Activated T-cell treated with anti-CD3 and anti-CD28 coated beads for 48 hours (primary cell): ENCODE data around the gene NEMP1.
"Not testable (repeated sequence)": the region's sequence is repeated elsewhere in the genome, so short reads cannot be mapped to it uniquely, and the experiment has no call there.

ENCODE experiments used
- DNase-seq: peaks from one replicate; pipeline ENCODE4 v3.0.0-alpha.2; 2020; ENCODE audit warnings: low read depth

Gene NEMP1

DNA sequence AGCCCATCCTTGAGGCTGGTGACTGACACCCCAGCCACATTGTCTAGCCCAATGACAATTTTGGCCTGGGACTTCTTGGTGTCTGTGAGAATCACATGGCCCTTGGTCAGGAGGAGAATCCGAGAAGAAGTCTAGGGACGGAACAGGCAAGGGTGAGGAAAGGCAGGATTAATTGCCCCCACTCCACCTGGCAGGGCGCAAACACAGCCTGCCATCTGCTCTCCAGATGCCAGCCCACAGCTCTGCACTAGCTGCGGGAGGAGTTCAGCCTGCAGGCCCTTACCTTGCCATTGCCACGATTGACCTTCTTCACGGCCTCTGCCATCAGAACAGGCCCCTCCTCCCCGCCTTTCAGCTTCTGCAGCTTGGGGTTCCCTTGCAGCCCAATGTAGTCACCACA is 49.1 kb downstream of the NEMP1 start:
- no peak for DNase-seq

DNA sequence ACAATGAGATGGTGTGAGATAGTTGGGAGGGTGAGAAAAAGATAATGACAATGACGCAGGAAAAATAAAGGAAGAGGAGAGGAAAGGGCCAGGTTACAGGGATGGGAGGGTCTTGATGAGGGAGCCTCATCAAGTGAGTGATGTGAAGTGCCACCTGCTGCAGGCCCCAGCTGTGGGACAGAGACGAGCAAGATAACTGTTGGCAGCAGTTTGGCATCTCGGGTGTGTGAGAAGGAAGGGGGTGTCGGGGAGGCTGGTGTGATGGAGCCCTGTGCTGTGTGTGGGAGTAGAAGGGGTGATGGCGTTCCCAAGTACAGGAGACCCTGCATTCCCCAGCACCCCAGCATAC is 50.8 kb downstream of the NEMP1 start:
- DNase-seq: no peak

DNA sequence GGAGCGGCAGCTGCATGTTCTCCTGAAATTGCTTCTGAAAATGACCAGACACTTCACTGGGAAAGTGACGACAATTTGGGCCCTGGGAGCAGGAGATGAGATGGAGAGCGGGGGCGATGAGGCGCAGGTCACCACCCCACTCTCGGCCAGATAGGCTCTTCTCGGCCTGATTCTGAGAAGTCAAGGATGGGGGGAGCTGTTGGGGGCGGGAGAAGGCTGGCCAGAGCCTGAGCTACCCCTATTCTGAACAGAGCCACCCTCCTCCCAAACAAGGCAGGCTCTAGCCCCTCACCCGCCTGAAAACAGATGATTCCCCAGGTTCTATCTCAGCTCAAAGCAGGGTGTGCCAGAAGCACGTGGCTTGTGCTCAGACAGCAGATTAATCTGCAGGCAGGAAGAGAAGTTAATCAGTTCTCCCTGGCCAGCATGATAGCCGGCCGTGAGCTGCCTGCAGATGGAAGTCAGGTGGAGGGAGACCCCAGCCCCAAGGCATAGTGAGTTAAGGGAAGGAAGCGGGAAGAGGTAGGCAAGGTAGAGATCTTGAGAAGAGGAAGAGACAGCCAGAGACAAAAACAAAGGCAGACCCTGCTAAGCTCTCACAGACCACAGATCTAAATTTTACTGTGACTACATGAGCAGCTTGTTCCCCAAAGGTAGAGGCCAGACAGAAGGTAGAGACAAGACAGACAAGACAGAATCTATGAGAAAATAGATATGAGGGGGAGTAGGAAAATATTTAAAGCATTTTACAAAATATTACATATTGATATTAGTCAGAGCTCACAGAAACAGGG is 51.4 kb downstream of the NEMP1 start:
- no peak for DNase-seq

DNA sequence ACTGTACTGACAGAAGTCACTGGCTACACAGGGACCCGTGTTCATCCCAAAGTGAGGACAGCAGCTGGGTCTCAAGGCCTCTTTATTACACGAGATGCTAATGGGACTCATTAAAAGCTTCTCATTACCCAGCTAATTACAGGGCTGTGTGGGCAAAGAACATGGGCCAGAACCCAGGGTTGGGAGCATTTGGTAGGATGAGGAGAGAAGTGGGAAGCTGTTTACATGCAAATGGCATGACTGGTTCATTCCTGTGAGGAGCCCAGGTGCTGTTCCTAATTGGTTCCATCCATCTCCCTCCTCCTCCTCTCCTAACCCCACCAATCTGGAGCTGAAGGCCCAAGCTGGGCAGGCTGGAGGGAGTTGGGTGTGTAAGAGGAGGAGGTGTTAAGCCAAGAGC is 53.4 kb downstream of the NEMP1 start:
- no peak for DNase-seq

DNA sequence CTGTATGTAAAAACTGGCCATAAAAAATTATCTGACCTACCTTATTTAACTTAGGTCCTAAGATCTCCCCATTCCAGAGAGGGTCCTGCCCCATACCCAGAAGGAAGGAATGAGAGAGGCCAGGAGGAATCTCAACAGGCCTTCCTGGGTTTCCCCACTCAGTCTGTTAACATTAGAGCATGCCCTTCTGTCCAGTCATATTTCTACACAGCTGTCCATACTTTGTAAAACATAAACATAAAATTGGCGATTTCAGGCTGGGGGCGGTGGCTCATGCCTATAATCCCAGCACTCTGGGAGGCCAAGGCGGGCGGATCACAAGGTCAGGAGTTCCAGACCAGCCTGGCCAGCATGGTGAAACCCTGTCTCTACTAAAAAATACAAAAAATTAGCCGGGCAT is 56.3 kb downstream of the NEMP1 start:
- DNase-seq: not testable (repeated sequence)

DNA sequence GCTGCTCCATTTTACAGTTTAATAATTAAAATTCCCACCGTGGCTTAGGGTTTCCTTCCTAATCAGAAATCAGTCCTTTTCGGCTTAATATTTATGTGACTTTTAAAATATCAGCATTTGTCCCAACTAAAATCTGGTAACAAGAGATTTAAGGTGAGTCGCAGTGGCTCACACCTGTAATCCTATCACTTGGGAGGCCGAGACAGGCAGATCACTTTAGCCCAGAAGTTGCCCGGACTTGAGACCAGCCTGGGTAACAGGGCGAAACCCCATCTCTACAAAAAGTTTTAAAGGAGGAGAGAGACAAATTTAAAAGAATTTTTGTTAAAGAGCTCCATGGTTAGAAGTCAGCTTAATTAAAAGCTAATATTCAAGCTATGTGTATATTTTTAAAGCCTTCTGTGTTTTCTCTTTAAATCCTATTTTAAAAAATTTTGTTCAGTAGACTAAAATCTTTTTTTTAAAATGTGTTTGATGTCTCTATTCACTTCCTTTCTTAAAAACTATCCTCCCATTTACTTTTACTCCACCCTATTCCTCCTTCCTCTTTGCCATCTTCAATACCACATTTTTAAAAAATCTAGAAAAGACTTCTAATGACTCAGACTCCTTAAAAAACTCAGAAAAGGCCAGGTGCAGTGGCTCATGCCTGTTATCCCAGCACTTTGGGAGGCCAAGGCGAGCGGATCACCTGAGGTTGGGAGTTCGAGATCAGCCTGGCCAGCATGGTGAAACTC is 58.4 kb downstream of the NEMP1 start:
- DNase-seq: no peak

DNA sequence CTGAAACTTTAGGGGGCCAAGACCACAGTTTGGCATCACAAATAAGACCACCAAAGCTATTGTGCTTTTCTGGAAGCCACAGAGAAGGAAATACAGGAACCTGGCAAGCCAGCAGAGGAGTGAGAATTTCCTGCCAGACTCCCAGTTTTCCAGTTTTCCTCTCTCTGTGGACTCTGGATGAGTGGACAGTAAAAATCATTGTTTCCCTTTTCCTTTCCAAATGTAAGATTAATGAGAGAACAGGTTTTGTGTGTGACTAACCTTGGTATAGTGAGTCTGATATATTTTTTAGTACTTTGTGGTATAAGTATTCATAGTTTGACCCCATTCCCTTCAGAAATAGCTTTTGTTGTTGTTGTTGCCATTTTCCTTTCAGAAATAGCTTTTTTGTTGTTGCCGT is 59.7 kb downstream of the NEMP1 start:
- DNase-seq: no peak

DNA sequence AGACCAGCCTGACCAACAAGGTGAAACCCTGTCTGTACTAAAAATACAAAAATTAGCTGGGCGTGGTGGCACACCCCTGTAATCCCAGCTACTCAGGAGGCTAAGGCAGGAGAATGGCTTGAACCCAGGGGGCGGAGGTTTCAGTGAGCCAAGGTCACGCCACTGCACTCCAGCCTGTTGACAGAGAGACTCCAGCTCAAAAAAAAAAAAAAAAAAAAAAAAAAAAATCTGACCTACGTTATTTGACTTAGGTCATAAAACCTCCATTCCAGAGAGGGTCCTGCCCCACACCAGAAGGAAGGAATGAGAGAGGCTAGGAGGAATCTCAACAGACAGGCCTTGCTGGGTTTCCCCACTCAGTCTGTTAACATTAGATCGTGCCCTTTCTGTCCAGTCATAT is 60.2 kb downstream of the NEMP1 start:
- not testable (repeated sequence) for DNase-seq

DNA sequence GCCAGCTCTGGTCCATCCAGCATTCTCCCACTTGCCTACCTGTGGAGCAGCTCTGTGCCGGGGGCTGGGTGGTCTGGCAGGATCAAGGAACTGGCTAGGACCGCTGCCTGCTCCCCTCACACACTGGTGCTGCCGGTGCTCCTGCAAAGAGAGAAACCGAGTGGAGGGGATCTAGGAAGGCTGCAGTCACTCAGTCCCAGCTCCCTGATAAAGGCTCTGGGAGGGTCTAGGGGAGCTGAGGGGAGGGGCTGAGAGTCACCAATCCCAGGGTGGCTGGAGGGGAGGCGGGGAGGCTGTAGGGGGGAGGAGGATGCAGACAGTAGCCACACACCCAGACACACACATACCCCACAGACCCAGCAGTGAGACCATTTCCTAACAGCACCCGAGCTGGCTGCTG is 62.2 kb downstream of the NEMP1 start, which contains the start of gene TAC3:
TAC3 (minus strand) TSS at position 182 of the 400 bp plus-strand sequence. CDS start 732 bp downstream, outside the sequence.
- no peak for DNase-seq

DNA sequence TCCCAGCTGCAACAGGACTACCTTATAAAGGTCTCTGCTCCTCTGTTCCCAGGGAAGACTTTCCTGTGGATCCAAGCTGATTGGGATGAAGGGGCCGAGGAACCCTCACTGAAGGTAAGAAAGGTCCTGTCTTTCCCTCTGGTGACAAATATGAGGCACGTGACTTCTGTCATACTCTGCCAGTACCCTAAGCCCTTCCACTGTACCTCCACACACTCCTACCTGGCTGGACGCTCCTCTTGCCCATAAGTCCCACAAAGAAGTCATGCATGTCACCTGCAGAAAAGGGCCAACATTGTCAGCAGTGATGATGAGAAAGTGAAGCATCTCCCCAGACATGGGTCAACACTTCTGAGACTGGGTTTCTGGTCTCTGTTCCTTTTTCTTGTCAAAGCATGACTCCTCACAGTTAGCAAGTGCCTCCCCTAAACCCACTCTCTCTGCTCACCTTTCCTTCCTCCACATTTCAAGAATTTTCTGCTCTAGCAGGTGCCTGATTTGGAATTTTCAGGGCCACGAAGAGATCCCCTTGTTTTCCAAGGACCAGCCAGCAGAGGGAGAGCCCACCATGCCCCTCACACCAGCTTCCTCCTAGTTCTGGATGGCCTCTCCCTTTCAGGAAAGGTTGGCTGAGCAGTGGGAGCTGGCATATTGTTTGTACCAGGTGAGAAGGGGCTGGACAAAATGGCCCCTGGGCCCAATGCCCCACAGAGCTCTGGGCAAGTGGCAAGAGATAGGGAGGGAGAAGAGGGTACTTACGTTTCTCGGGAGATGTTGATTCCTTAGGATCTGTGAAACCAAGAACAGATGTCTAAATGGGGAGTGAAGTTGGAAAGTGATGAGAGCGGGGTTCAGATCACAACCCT is 65.8 kb downstream of the NEMP1 start:
- no peak for DNase-seq

DNA sequence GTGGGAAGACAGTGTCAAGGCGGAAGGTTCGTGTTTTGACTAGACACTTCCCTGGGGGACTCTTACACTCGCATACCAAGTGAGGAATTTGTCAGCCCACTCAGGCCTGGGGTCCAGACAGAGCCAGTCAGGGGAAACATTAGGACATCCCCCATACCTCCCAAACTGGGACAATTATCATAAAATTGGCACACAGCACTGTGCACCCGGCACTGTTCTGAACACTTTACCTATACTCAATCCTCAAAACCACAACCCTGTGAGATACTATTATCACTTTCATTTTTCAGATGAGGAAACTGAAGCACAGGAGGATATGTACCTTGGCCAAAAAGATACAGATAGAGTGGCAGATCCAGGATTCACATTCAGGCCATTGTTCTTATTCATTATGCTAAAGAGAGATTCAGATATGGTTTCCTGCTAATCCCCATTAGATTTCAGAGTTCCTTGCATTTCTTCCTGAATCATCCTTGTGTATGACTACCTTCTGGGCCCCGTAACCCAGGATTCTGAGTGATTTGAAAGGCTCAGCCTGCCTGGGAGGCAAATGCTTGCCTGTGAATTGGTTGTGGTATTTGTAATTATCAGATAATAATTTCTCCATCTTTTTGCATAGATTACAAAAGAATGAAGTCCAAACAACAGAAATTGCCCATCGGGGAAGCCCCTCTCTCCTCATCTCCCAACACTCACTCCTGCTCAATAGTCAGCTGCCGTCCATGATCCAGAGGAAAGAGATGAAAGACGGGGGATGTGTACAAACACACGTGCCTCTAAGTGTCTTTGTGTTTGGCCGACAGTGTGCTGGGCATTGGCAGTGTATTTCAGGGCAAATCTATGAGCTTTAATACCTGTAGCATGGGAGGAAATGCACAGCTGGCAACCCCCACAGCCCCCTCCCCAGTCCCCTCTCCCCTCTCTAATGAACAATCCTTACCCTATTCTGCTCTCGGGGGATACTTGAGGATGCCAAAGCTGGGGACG is 66.9 kb downstream of the NEMP1 start:
- DNase-seq: no peak

DNA sequence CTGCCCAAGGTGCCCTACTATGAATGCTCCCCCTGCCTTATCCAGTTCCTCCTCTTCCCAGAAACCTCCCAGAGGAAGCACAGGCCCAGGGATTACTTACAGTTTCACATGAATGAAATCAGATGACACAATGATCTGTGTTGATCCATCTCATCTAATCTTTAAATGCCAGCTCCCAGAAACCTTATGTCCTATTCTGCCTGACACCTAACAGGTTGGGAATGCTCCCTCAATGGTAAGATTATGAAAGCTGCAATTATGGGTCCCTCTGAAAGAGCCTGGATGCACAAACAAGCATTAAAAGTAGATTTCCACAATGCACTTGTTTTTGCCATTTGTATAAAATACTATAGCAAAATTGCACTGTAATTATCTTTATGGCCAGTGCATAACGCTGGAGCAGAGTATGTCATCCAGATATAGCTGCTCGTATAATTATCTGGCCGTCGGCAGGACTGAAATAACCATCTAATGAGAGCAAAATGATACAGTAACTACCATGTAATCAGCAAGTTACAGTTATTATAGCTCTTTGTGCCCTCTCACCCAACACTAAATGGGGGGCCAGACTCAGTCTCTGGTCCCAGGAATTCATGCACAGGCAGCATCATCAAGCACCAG is 67.9 kb downstream of the NEMP1 start:
- DNase-seq: no peak

DNA sequence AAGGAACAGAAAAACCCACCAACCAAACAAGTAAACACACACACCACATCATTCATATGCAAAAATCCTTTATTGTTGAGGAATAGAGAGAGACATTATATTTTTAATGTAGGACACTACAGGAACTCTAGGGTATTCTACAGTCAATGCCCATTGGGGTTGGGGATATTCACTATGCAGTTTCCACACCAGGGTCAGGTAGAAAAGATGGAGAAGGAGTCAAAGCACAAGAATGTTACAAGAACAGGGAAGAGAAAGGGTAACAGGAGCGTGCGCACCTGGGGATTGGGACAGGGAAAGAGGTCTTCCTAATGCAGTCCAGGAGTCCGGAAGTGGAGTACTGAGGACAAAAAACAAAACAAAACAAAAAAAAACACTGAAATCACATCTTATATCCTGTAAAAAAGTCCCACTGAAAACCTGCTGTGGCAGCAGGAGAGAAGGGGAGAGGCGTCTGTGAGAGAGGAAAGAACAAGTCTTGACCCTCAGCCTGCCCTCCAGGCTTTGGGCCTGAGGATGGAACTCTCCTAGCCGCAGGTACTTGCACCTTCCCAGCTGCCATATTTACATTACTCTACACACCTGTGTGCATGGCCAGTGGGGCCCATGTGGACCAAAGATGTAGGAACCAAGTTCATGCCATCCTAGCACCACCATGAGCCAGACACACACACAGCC is 68.5 kb downstream of the NEMP1 start:
- DNase-seq: no peak

DNA sequence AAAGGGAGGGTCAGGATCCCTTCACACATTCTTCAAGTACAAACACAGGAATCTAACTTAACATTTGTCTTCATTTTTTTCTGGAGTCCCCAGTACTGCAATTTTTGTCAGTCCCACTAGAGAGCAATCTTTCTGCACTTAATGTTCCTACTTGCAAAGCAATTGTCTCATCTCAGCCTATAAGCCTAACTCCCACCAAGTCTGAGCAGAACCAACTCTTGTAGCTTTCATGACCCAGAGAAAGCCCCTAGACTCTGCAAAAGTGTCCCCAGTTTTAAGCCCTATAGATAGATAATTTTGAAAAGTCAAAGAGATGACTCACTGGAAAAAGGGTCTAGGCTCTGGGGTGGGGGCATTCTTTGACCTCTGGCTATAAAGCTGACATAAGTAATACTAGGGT is 70.4 kb downstream of the NEMP1 start:
- no peak for DNase-seq

DNA sequence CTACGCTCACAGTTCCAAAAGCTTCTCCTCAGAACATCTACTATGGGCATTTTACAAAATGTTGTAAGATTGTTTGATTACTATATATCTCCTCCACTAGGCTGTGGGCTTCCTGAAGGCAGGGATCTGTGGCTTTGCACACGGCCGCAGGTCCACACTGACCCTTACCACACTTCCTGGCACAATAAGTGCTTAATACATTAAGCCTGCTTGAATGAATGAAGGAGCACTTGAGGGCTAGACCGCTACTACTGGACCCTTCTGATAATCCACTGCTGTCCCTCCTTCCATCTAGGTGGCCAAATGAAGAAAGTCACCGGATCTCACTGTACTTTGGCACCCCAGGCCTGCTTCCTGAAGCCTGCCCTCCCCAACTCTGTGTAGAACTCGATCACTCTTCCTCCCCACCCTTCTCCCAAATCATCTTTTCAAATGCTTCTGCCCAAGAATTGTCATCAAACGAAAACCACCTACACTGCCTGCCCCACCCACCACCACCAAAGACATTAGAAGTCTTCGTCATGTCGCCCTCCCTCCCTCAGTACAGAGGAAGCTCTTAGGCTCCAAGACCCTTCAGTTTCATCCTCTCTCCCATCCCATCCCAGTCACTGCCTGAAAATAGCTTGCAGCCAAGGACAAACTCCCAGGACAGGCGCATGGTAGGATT is 71.6 kb downstream of the NEMP1 start:
- DNase-seq: no peak

DNA sequence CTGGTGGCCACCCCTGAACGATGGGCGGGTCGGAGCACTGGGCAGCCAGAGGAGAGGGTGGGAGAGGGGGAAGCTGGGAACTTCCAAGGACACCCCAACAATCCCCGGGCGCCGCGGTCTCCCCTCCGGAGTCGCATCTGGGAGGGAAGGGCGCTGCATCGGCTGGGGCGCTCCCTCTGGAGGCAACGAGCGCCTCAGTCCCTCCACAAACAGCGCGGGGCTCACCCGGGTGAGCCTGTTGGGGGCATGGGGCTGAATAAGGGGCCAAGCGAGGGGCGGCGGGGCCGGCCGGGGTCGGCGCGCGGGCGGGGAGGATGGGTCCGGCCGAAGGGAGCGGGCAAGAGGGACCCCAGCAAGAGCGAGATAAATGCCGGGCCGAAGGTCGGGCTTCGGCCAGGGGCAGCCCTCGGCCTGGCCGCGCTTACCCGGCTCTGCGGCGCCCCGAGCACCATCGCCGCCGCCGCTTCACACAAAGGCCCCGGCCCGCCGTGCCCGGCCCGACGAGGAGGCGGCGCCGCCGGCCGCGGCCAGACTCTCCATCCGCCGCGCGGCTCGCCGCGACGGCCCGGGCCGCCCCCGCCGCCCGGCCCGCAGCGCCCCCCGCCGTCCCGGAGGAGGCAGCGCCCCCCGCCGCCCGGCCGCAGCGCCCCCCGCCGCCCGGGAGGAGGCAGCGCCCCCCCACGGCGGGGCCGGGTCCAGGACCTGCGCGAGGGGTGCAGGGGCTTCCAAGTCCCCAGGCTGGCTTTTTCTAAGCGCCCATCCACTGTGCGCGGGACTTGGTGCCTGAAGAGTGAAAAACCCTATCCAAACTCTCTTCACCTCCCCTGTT is 72.4 kb downstream of the NEMP1 start, which contains the start of gene ZBTB39:
ZBTB39 (minus strand) TSS at position 567 of the 829 bp plus-strand sequence. CDS start 1,629 bp downstream, outside the sequence.
- DNase-seq: peak; percentile 69
